BJ (cell line): ENCODE data around the gene PALB2. TPM values are rescaled to one million over a fixed set of nuclear protein-coding genes. Genes with fewer than 3 reads are reported as not detected.
"Not testable (repeated sequence)": the region's sequence is repeated elsewhere in the genome, so short reads cannot be mapped to it uniquely, and the experiment has no call there.

Experiments used
- CTCF ChIA-PET: fragments of 350-600 bp; formaldehyde crosslinking; extraction: SDS; loops from one replicate; lab custom pipeline; 2021; ENCODE audit warnings: antibody characterized with exemption, inconsistent platforms; lab: Yijun Ruan, JAX
- POLR2A ChIA-PET: fragments of 300-600 bp; sonication (Branson Sonifier 250); formaldehyde crosslinking; extraction: SDS; loops from one replicate; lab custom pipeline; 2021; ENCODE audit warnings: antibody characterized with exemption; lab: Charles Lee
- DNase-seq: peaks from one replicate; pipeline ENCODE4 v3.0.0-alpha.2; 2011; ENCODE audit warnings: low read depth
- H3K27me3 ChIP-seq: 2 replicates; pipeline ENCODE4 v1.6.0; 2011; ENCODE audit warnings: low read length; ENCODE audit not compliant: control insufficient read depth, insufficient read depth
- H3K36me3 ChIP-seq: 2 replicates; pipeline ENCODE4 v1.5.1; 2011; ENCODE audit warnings: low read length; ENCODE audit not compliant: control insufficient read depth, insufficient read depth
- H3K4me3 ChIP-seq: 2 replicates; pipeline ENCODE4 v1.5.1; 2011; ENCODE audit warnings: low read depth, mild to moderate bottlenecking, control low read depth, low read length
- polyA plus RNA-seq: library from polyadenylated mRNA; depleted of rRNA; stranded (reverse); fragments of >200 nt; gene quantifications from 2 replicates; pipeline ENCODE4 v1.2.3, GENCODE V29; 2011
- TF ChIP-seq, protein P1 (sequence below): IDR thresholded peaks from 2 replicates; pipeline ENCODE4 v1.5.1; 2011; ENCODE audit warnings: low read depth, mild to moderate bottlenecking, control low read depth, inconsistent platforms, low read length, moderate library complexity; ENCODE audit not compliant: insufficient read depth

The PALB2 gene
- polyA plus RNA-seq, 1 experiment, result 3.2 TPM

DNA sequence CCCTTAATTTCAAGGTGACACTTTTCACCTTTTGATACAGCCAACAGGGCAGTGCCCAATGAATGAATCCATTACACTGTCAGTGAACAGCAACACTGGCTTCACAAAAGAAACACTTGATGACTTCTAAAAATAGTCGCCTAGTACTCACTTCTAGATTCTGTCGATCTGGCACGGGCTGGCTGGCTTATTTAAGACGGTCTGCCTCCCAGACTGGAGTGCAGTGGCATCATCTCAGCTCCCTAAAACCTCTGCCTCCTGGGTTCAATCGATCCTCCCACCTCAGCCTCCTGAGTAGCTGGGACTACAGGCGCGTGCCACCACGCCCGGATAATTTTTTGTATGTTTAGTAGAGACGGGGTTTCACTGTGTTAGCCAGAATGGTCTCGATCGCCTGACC is 46.9 kb downstream of the PALB2 start:
- Histone ChIP-seq H3K27me3 (no peaks in the 10 kb centered on the region), H3K4me3 (no peak overlapping the region), H3K36me3 (peaks cover 16% of the 10 kb centered on the region)
- ChIA-PET CTCF (no interaction called here), POLR2A (no interaction called here)
- TF ChIP-seq, protein P1, sequence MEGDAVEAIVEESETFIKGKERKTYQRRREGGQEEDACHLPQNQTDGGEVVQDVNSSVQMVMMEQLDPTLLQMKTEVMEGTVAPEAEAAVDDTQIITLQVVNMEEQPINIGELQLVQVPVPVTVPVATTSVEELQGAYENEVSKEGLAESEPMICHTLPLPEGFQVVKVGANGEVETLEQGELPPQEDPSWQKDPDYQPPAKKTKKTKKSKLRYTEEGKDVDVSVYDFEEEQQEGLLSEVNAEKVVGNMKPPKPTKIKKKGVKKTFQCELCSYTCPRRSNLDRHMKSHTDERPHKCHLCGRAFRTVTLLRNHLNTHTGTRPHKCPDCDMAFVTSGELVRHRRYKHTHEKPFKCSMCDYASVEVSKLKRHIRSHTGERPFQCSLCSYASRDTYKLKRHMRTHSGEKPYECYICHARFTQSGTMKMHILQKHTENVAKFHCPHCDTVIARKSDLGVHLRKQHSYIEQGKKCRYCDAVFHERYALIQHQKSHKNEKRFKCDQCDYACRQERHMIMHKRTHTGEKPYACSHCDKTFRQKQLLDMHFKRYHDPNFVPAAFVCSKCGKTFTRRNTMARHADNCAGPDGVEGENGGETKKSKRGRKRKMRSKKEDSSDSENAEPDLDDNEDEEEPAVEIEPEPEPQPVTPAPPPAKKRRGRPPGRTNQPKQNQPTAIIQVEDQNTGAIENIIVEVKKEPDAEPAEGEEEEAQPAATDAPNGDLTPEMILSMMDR, result no peak
- no peak for DNase-seq

DNA sequence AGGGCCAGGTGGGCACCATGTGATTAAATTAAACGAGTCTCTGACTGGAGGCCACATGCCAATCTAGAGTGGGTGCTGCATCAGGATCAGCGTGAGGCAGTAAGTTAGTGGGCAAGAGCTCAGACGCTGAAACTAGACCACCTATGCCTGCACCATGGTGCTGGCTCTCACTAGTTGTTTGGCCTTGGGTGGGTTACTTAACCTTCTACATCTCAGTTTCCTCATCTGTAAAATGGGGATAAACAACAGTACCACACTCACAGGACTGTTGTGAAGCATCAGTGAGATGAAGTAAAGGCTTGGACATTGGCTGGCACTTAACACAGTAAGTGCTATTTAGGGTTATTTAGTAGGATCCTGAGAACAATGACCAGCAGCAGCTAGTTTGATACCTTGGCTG is 50.9 kb downstream of the PALB2 start:
- peaks cover 17% of the 10 kb centered on the region for H3K36me3 ChIP-seq
- TF ChIP-seq, protein P1, result no peak
- CTCF ChIA-PET, result interaction anchor here (1.1 kb wide), 1 partner anchor 21 kb away, joined by 3 read pairs; no protein-coding TSS in a partner anchor
- POLR2A ChIA-PET, result no interaction called here
- no peaks in the 10 kb centered on the region for H3K27me3 ChIP-seq
- H3K4me3 ChIP-seq, result no peak overlapping the region
- DNase-seq, result no peak

DNA sequence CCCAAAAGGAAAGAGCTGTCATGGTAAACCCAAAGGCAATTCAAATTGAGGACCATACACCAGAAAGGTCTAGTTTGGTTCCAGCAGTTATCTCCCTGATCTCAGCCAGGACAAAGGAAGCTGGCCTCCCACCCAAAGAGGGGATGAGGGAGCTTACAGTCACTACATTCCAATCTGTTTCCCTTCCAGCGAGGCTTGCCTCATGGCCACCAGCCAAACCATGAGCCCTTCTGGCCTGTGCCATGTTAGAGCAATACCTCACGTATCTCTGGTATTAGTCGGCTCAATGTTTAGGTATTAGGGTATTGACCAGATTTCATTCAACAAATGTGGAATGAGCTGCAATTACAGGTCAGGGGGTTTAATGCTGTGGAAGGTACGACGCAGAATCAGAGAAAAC is 53.4 kb downstream of the PALB2 start:
- POLR2A ChIA-PET, result no interaction called here
- Histone ChIP-seq H3K36me3 (peaks cover 21% of the 10 kb centered on the region), H3K27me3 (no peaks in the 10 kb centered on the region), H3K4me3 (no peak overlapping the region)
- TF ChIP-seq, protein P1, result no peak
- peak; percentile 40 for DNase-seq
- CTCF ChIA-PET, result interaction anchor here (1.2 kb wide), 1 partner anchor 9 kb away, joined by 4 read pairs; no protein-coding TSS in a partner anchor

DNA sequence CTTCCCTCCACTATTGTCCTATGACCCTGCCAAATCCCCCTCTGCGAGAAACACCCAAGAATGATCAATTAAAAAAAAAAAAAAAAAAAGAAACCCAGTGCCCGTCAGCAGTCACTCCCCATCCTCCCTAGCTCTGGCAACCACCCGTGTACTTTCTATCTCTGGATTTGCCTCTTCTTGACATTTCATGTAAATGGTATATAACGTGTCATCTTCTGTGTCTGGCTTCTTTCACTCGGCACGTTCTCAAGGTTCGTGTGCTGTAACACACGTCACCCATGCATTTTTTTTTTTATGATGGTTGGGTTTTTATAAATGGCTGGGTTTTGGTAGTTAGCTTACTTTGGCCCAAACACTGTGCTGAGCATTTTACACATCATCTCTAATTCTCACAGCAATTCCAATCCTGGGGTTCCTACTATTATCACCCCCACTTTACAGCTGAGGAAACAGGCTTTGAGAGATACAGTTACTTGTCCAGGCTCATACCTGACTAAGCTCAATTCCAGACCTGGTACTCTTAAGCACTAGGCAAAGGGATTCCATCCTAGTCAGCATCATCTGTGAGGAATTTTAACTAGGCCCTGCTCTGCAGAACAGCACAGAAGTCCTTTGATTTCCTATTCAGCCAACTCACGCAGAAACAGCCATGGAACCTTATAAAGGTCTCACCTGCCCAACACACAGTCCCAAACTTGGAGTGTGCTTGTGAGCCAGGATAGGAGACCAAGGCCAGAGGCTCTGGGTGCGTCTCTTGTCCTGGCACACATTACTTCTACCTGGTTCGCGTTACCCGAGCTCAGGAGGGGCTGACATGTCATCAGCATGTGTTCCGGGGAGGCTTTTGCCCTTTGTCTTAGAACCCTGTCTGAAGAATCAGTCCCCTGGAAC is 56.7 kb downstream of the PALB2 start:
- TF ChIP-seq, protein P1, result no peak
- POLR2A ChIA-PET, result no interaction called here
- H3K27me3 ChIP-seq, result no peaks in the 10 kb centered on the region
- CTCF ChIA-PET, result interaction anchor here (1.5 kb wide), 1 partner anchor 12 kb away, joined by 3 read pairs; the partner anchor contains the start of gene NDUFAB1
- H3K4me3 ChIP-seq, result no peak overlapping the region
- H3K36me3 ChIP-seq, result peaks cover 16% of the 10 kb centered on the region
- no peak for DNase-seq

DNA sequence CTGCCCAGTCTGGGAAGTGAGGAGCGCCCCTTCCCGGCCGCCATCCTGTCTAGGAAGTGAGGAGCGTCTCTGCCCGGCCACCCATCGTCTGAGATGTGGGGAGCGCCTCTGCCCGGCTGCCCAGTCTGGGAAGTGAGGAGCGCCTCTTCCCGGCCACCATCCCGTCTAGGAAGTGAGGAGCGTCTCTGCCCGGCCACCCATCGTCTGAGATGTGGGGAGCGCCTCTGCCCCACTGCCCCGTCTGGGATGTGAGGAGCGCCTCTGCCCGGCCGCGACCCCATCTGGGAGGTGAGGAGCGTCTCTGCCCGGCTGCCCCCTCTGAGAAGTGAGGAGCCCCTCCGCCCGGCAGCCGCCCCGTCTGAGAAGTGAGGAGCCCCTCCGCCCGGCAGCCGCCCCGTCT is 57.8 kb downstream of the PALB2 start:
- CTCF ChIA-PET, POLR2A ChIA-PET, H3K4me3 ChIP-seq, H3K27me3 ChIP-seq, DNase-seq: not testable (repeated sequence)
- H3K36me3 ChIP-seq, result peaks cover 16% of the 10 kb centered on the region
